GM11168 (cell line): ENCODE measurements around the gene MBNL1.

Source experiments
- in situ Hi-C: fragments of 300-500 bp; cut with MboI; formaldehyde crosslinking; loops from one replicate; pipeline ENCODE4 v1.12.0; 2022; ENCODE audit warnings: low sequenced_read_pairs; ENCODE audit not compliant: unreplicated experiment

Gene MBNL1

DNA sequence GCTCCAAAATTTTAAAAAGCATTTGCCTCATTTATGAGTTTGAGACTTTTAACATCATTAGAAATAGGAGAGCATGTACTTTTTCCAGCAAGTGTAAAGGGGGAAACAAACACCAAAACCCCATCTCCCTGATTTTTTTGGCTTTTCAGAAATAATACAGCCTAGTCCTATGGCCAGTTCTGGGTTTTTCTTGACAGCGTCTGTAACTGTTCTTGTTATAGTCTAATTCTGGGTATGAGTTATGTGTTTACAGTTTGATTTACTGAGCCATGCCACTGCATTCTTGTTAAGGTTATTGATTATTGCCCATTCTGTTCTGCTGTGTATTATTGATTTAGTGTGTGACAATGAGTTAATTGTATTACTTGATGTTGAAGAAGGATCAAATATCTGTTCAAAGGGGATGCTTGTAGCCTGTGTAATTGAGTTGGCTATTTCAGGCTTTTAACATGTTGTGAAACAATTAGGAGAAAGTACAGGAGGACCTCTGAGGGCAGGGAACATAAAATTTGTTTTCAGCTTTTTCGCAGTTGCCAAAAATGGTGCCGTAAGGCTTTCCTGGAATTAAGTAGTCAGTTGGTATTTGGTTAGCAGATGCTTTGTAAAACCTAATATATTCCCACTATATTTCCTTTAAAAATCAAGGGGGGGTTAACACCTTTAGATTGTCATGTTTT lies 46.1 kb downstream of the MBNL1 start:
- in situ Hi-C loops = no loop called here

- in situ Hi-C loops = no loop called here
Measured at GRCh38 chr3:152315623-152316022, 46.9 kb downstream of the MBNL1 start.

- in situ Hi-C loops = no loop called here
Measured at GRCh38 chr3:152316318-152316717, 47.6 kb downstream of the MBNL1 start.

DNA sequence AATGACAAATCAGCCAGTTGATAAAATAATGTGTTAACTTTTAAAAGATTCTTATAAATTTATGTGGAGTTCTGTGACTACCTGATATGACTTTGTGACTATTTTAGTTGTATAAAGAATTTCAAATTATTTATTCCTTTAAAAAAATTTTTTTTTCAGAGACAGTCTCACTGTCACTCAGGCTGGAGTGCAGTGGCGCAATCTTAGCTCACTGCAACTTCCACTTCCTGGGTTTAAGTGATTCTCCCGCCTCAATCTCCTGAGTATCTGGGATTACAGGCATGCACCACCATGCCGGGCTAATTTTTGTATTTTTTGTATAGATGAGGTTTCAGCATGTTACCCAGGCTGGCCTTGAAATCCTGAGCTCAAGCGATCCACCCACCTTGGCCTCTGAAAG lies 48.5 kb downstream of the MBNL1 start:
- in situ Hi-C loops = no loop called here

GRCh38 chr3:152317956-152318355 lies 49.2 kb downstream of the MBNL1 start:
- in situ Hi-C loops = no loop called here

DNA sequence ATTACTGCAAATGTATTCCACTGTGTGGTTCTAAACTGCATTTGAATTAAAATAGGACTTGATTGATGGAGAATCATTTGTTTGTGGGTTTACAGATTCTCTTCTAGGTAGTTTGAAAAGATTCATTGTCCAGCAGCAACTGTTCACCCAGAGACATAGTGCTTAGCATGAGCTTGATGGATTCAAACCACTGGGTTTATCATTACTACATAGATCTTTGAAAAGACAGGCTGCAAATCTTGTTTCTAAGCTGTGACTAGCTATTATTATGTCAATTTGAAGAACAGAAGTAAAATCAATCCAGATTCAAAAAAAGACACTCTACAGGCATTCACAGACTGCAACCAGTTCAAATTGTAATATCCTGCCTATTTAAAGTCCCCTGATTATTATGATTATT lies 49.8 kb downstream of the MBNL1 start:
- in situ Hi-C loops = no loop called here

- in situ Hi-C loops = no loop called here
Measured at GRCh38 chr3:152319256-152319655, 50.5 kb downstream of the MBNL1 start.

GRCh38 chr3:152319831-152320617 lies 51.3 kb downstream of the MBNL1 start:
- in situ Hi-C loops = no loop called here

GRCh38 chr3:152321200-152321954 lies 52.6 kb downstream of the MBNL1 start:
- in situ Hi-C loops = no loop called here

DNA sequence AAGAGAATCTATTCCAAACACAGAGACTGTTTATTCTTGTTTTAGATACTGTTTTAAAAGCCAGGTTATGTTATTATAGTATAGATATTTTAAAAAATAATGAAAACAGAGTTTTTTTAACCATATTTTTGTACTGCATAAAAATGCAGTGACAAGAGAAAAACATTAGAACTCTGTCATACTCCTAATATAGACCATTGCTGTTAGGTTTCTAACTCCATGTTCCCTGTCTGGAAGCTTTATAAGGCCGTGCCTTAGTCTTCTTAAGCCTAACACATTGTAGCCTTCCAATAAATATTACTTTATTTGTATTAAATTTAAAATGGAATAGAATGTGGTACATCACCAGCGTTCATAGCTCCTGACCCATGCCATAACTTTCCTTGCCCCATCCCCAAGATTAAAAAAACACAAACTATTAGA lies 53.2 kb downstream of the MBNL1 start:
- in situ Hi-C loops = no loop called here

DNA sequence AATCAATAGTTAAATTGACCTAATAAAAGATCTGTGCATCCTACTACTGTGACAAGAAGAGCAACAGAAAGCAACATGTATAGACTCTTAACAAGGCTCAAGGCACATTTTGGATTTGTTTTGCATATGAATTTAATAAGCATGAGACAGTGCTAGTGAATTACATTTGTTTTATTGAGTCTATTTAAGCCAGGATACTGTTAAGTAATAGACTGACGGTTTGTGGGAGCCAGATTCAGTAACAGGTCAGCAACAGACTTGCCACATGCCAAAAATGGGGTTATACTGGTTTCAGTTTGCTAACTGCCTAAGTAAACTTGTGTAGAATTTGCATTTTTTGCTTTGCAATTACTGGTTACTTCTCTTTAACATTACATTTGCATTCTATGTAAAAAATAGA lies 54.0 kb downstream of the MBNL1 start:
- in situ Hi-C loops = no loop called here

DNA sequence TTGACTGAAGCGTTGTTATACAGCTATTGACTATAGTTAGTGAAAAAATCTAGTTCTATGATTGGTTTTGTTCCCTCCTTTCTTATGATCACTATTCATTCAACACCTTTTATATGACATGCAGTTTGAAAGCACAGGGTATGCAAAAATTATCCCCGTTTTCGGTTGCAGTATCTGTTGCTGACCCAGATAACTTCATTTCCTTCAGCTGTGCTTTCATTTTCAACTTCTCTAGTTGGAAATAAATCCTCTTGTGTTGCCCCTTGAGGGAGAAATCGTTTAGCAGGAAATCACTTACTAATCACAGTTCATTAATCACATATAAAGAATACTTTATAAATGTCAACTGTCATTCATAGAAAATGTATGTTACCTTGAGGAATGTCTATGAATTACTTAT lies 55.1 kb downstream of the MBNL1 start:
- in situ Hi-C loops = no loop called here

GRCh38 chr3:152325136-152325535 lies 56.4 kb downstream of the MBNL1 start:
- in situ Hi-C loops = no loop called here

DNA sequence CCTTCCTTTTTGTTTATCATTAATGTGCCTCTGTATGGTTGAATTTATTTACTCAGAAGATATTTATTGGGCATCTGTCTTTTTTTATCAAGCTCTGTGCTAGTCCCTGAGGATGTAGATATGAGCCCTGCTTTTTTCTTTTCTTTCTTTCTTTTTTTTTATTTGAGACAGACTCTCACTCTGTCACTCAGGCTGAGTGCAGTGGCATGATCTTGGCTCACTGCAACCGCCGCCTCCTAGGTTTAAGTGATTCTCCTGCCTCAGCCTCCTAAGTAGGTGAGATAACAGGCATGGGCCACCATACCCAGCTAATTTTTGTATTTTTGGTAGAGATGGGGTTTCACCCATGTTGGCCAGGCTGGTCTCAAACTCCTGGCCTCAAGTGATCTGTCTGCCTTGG lies 58.5 kb downstream of the MBNL1 start:
- in situ Hi-C loops = no loop called here

DNA sequence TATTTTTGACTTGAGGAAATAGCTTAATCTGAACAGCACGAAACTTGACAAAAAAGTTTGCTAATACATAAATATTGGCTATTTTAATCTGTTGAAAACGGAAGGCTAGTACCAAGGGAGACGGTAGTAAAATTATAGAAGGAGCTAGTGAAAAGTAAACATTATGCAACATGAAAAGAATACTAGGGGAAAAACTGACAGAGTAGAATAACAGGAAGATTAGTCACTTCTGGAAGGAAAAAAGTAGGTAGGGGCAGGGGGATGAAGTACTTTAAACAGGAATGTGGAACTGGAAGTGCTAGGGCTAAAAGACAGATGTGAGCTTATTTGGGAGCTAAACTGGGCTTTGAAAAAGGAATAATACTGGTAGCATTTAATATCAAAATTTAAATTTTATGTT lies 60.1 kb downstream of the MBNL1 start:
- in situ Hi-C loops = no loop called here

DNA sequence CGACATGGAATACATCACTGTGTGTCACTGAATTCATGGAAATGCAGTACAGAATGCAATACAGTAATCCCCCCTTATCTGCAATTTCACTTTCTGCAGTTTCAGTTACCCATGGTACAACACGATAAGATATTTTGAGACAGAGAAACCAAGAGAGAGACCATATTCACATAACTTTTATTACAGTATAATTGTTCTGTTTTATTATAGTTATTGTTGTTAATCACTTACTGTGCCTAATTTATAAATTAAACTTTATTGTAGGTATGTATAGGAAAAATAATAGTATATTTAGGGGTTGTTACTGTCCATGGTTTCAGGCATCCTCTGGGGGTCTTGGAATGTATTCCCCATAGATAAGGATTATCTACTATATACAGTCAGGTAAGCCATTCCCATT lies 61.8 kb downstream of the MBNL1 start:
- in situ Hi-C loops = no loop called here

DNA sequence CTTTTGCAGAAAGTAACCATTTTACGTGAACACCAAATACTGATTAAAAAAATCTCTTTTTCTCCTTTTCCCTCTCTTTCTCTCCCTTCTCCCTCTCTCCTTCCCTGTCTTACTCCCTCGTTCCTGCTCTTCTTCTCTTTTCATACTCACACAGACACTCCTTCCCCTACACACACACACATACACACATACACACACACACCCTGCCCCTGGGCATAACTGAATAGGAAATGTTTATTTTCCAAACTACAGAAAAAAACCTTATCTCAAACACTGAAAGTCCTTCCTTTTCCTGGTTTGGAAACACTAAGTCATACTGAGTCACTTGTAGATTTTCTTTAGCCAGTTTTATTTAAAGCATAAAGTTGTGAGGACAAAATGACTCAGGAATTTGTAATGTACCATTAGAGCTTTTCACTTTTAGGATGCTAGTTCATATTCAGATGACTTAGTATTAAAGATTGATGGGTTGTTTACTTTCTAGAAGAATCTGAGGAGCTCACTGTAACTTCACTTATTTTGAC lies 62.4 kb downstream of the MBNL1 start:
- in situ Hi-C loops = no loop called here

DNA sequence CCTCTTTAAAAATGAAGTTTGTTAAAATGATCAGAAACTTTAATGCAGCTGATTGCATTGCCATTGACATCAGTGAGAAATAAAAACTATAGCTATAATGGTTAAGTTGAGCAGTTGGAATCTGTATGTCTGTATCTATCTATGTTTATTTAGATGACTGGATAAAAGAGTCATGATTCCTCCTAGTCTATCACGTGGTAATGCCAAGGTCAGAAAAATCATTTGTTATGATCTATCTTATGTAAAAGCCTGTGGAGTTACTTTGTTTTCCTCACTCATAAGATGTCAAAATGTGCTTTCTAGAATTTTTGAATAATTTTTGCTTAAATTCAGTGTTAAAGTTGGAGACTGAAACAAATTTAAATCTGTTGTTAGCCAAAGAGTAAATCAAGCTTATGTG lies 63.3 kb downstream of the MBNL1 start:
- in situ Hi-C loops = no loop called here

GRCh38 chr3:152333928-152334327 lies 65.2 kb downstream of the MBNL1 start:
- in situ Hi-C loops = no loop called here

- in situ Hi-C loops = no loop called here
Measured at GRCh38 chr3:152334761-152335160, 66.0 kb downstream of the MBNL1 start.

DNA sequence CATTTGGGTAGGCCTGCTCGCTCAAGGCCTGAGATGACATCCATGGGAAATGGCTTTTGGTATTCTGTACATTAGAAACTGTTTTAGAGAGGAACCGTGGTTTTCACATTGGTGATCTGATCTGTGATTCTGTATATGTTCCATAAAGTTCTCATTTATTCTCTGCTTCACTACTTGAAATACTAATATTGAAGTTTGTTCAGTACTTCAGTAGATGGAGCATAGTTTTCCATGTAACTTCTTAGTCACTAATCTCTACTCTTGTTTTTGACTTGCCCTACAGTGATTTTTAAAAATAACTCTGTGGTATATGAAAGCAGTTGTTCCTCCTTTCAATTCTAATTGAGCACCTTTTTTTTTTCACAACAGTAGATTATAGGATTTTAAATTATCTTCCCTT lies 66.5 kb downstream of the MBNL1 start:
- in situ Hi-C loops = no loop called here
